ENCODE data around the gene RSRC1.

The RSRC1 gene

GRCh38 chr3:158279609-158280008, 169.7 kb downstream of the RSRC1 start:
- no peak overlapping the region for H3K4me2 ChIP-seq (ENCODE audit: low read length)

DNA sequence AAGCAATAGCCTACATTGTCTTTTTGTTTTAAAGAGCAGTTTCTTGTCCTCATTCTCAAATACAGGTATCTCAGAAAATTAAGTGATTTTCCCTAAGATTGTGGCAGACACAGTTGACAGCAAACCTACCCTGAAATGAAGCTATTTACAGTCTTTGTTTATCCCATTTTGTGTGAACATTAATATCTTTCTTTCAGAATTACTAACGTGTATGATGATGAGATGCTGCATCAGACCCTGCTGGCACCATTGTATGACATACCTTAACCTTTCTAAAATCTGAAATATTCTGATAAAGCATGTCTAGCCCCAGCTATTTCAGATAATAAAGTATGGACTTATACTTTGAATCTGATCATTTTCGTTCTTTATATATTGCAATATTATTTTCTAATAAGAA, 185.9 kb downstream of the RSRC1 start:
- H3K79me2 ChIP-seq (ENCODE audit: insufficient read depth, low read length): no peaks in the 10 kb centered on the region

More at GRCh38 chr3:158279609-158280008, 169.7 kb downstream of the RSRC1 start:
- H3K27me3 ChIP-seq (ENCODE audit: insufficient read depth, low read length): no peaks in the 10 kb centered on the region
- no peak overlapping the region for H3K4me3 ChIP-seq (ENCODE audit: low read depth, low read length, poor library complexity, severe bottlenecking)
- H3K79me2 ChIP-seq (ENCODE audit: insufficient read depth, low read length): no peaks in the 10 kb centered on the region
- H3K36me3 ChIP-seq (ENCODE audit: insufficient read depth, low read length): peaks cover 8% of the 10 kb centered on the region; the same call in 1 of the 2 replicates
- no peaks in the 10 kb centered on the region for H4K20me1 ChIP-seq (ENCODE audit: insufficient read depth, low read length)
- TF ChIP-seq EZH2 (IDR thresholded peaks at IDR 0.05; ENCODE audit: borderline replicate concordance, low read length): no peak
- TF ChIP-seq CTCF (IDR thresholded peaks at IDR 0.05; ENCODE audit: low read length): no peak
- H3K9me2 ChIP-seq (ENCODE audit: low read depth, low read length): no peaks in the 10 kb centered on the region
- no peak overlapping the region for H3K27ac ChIP-seq (ENCODE audit: low read depth, low read length, poor library complexity, severe bottlenecking)
- no peak overlapping the region for H3K9ac ChIP-seq (ENCODE audit: low read length)
- no peaks in the 10 kb centered on the region for H3F3A ChIP-seq (ENCODE audit: insufficient read depth, low read length)
- H3K4me1 ChIP-seq (ENCODE audit: insufficient read depth, low read length, severe bottlenecking): no peaks in the 10 kb centered on the region
- no peaks in the 10 kb centered on the region for H3K9me3 ChIP-seq (ENCODE audit: low read length)
- no peak overlapping the region for H2AFZ ChIP-seq (ENCODE audit: low read length)

GRCh38 chr3:158297940-158298339, 188.1 kb downstream of the RSRC1 start:
- Histone ChIP-seq H3K27ac (ENCODE audit: low read depth, low read length, poor library complexity, severe bottlenecking) (no peak overlapping the region), H3K9me2 (ENCODE audit: low read depth, low read length) (no peaks in the 10 kb centered on the region), H3K4me3 (ENCODE audit: low read depth, low read length, poor library complexity, severe bottlenecking) (no peak overlapping the region), H3K9ac (ENCODE audit: low read length) (no peak overlapping the region), H3K4me1 (ENCODE audit: insufficient read depth, low read length, severe bottlenecking) (no peaks in the 10 kb centered on the region), H3F3A (ENCODE audit: insufficient read depth, low read length) (no peaks in the 10 kb centered on the region), H2AFZ (ENCODE audit: low read length) (no peak overlapping the region), H3K4me2 (ENCODE audit: low read length) (no peak overlapping the region), H3K79me2 (ENCODE audit: insufficient read depth, low read length) (no peaks in the 10 kb centered on the region), H4K20me1 (ENCODE audit: insufficient read depth, low read length) (no peaks in the 10 kb centered on the region), H3K9me3 (ENCODE audit: low read length) (no peaks in the 10 kb centered on the region), H3K27me3 (ENCODE audit: insufficient read depth, low read length) (no peaks in the 10 kb centered on the region), H3K36me3 (ENCODE audit: insufficient read depth, low read length) (no peaks in the 10 kb centered on the region)
- TF ChIP-seq CTCF (IDR thresholded peaks at IDR 0.05; ENCODE audit: low read length) (no peak), EZH2 (IDR thresholded peaks at IDR 0.05; ENCODE audit: borderline replicate concordance, low read length) (no peak)

More for the DNA sequence above, 185.9 kb downstream of the RSRC1 start:
- Histone ChIP-seq H3K4me3 (ENCODE audit: low read depth, low read length, poor library complexity, severe bottlenecking) (no peak overlapping the region), H3F3A (ENCODE audit: insufficient read depth, low read length) (no peaks in the 10 kb centered on the region), H3K9me2 (ENCODE audit: low read depth, low read length) (no peaks in the 10 kb centered on the region), H3K27me3 (ENCODE audit: insufficient read depth, low read length) (no peaks in the 10 kb centered on the region), H3K9ac (ENCODE audit: low read length) (no peak overlapping the region), H4K20me1 (ENCODE audit: insufficient read depth, low read length) (no peaks in the 10 kb centered on the region), H3K4me1 (ENCODE audit: insufficient read depth, low read length, severe bottlenecking) (no peaks in the 10 kb centered on the region), H3K27ac (ENCODE audit: low read depth, low read length, poor library complexity, severe bottlenecking) (no peak overlapping the region), H3K9me3 (ENCODE audit: low read length) (no peaks in the 10 kb centered on the region), H3K36me3 (ENCODE audit: insufficient read depth, low read length) (no peaks in the 10 kb centered on the region), H3K4me2 (ENCODE audit: low read length) (no peak overlapping the region), H2AFZ (ENCODE audit: low read length) (no peak overlapping the region)
- TF ChIP-seq CTCF (IDR thresholded peaks at IDR 0.05; ENCODE audit: low read length): no peak
- TF ChIP-seq EZH2 (IDR thresholded peaks at IDR 0.05; ENCODE audit: borderline replicate concordance, low read length): no peak
